GM12892 (cell line): ENCODE measurements around the gene ORC5.

ENCODE experiments used
- DNase-seq: peaks from one replicate; pipeline ENCODE4 v3.0.0; 2011; ENCODE audit not compliant: insufficient read length
- FAIRE-seq: peaks from 2 replicates; lab custom pipeline; 2011; peaks lifted over from hg19 to GRCh38; lab: Jason Lieb, UNC
- POLR2A ChIP-seq: IDR thresholded peaks from 2 replicates; pipeline ENCODE4 v1.6.1; 2011; ENCODE audit warnings: low read depth, low read length, control low read depth
- POLR2AphosphoS5 ChIP-seq: IDR thresholded peaks from 2 replicates; pipeline ENCODE4 v1.6.1; 2011; ENCODE audit warnings: low read depth, low read length, control low read depth
- TAF1 ChIP-seq: IDR thresholded peaks from 2 replicates; pipeline ENCODE4 v1.6.1; 2011; ENCODE audit warnings: low read depth, mild to moderate bottlenecking, control low read depth, low read length, borderline replicate concordance

Gene ORC5

GRCh38 chr7:104142147-104142546 lies 65.7 kb downstream of the ORC5 start:
- no peak for TF ChIP-seq POLR2AphosphoS5
- no peak for TF ChIP-seq TAF1
- no peak for TF ChIP-seq POLR2A
- DNase-seq (no peak), FAIRE-seq (no peak)

GRCh38 chr7:104137971-104138370 lies 69.8 kb downstream of the ORC5 start:
- TF ChIP-seq TAF1 = no peak
- TF ChIP-seq POLR2A = no peak
- TF ChIP-seq POLR2AphosphoS5 = no peak
- FAIRE-seq (no peak), DNase-seq (no peak)

- TF ChIP-seq POLR2AphosphoS5 = no peak
- no peak for TF ChIP-seq TAF1
- no peak for TF ChIP-seq POLR2A
- DNase-seq (no peak), FAIRE-seq (no peak)
Measured at GRCh38 chr7:104137511-104137910, 70.3 kb downstream of the ORC5 start.

GRCh38 chr7:104136981-104137380 lies 70.8 kb downstream of the ORC5 start:
- TF ChIP-seq POLR2AphosphoS5 (no peak), TAF1 (no peak), POLR2A (no peak)
- FAIRE-seq (no peak), DNase-seq (no peak)

DNA sequence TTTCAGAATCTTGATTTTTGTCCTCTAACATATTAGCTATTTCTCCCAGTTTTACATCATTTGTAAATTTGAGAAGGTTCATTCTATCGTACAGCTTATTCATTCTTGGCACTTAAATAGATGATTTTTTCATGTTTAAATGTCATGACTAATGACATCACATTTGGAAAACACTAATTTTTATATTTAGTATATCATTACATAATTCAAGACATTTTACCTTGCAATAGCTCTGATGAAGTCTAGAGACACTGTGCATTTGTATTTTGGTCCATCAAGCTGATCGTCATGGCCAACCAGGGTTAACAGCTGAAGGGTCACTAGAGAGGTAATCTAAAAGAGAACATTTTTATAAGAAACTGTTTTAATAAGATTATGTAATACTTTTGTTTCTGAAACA lies 71.3 kb downstream of the ORC5 start:
- no peak for TF ChIP-seq POLR2A
- no peak for TF ChIP-seq TAF1
- TF ChIP-seq POLR2AphosphoS5 = no peak
- FAIRE-seq (no peak), DNase-seq (no peak)

DNA sequence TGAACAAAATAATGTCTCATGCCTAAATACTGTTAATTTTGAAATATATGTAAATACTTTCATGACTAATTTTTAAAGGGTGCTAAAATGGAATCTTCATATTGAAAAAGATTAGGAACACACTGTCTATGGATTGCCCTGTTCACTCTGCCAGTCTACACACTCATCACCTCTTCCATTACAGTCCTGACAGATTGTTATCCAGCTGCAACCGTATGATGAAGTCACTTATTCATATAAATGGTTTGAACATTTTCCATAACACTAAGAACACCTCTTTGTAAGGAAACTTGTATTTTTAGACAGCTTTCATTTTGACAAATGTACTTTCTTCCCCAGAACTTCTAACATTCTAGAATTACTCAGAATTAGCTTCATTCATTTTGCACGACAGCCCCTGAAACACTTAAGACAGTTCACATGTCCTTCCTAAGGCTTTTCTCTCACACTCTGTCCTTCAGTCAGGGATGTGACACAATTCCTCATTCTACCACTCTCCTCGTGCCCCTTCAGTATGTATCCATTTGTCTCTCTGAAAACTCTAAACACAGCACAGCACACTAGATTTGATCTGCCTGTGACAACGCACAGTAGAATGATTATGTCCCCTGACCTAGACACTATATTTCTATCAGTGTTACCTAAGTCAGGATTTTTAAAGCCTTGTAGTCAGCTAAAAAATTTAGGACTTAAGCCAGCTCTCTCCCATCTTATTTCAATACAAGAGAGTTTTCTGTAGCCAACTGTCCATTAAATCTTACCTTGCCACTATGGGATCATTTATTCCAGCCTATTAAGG lies 71.9 kb downstream of the ORC5 start:
- DNase-seq (no peak), FAIRE-seq (no peak)
- TF ChIP-seq POLR2A (no peak), TAF1 (no peak), POLR2AphosphoS5 (no peak)

- DNase-seq = no peak
- FAIRE-seq = no peak
- TF ChIP-seq POLR2A = no peak
- TF ChIP-seq TAF1 = no peak
- TF ChIP-seq POLR2AphosphoS5 = no peak
Measured at GRCh38 chr7:104133238-104133637, 74.6 kb downstream of the ORC5 start.

DNA sequence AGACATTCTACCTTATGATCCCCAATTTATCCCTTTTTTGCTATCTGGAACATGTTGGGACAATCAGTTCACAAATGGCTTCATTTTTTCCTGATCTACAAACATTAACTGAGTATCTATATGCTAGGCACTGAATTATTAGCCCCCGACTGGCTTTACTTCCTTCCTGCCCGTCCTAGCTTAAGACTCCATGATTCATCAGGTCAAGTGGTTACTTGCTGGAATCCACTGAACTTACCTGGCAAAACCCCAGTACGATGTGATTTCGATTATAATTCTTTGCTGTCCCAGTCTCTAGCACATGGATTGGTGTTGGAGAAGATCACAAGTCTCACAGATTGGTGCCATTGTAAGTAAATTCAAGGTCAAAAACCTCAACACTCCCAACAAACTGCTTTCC lies 77.1 kb downstream of the ORC5 start:
- DNase-seq (no peak), FAIRE-seq (no peak)
- no peak for TF ChIP-seq POLR2A
- no peak for TF ChIP-seq TAF1

DNA sequence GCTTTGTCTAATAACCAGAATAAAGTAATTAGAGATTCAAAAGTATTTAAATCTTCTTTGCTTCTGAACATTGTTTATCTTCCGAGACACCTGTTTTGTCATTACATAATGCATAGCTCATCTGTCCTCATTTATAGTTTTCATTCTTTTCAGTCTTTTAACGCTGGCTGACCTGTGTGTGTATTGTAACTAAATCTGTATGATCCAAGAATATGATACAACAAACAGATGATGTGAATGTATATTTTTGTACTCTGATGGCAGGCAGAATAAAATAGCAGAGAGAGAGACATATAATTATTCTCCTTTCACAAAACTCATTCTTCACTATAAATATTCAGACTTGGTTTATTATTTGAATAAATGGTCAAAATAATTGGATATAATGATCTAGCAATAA lies 80.6 kb downstream of the ORC5 start:
- FAIRE-seq = no peak
- TF ChIP-seq TAF1 (no peak), POLR2AphosphoS5 (no peak), POLR2A (no peak)
- DNase-seq = no peak

GRCh38 chr7:104126411-104126841 lies 81.4 kb downstream of the ORC5 start:
- FAIRE-seq = no peak
- no peak for TF ChIP-seq TAF1
- TF ChIP-seq POLR2A = no peak
- TF ChIP-seq POLR2AphosphoS5 = no peak
- no peak for DNase-seq

- DNase-seq = no peak
- no peak for FAIRE-seq
- TF ChIP-seq POLR2A (no peak), POLR2AphosphoS5 (no peak), TAF1 (no peak)
Measured at GRCh38 chr7:104124893-104125477, 82.8 kb downstream of the ORC5 start.

- TF ChIP-seq TAF1 = no peak
- TF ChIP-seq POLR2A = no peak
- TF ChIP-seq POLR2AphosphoS5 = no peak
- DNase-seq (no peak), FAIRE-seq (no peak)
Measured at GRCh38 chr7:104124469-104124868, 83.3 kb downstream of the ORC5 start.
